Panc1 (cell line): ENCODE results near the gene PPP1CC. TPM values are rescaled to one million over a fixed set of nuclear protein-coding genes. Genes with fewer than 3 reads are reported as not detected.

Experiments used
- ATAC-seq: fragments of 200-7000 bp; cut with Tn5 transposase; 2 replicates; pipeline ENCODE4 v1.9.1; 2020; ENCODE audit warnings: mild to moderate bottlenecking, moderate library complexity
- BruUV-seq: library from RNA; stranded (reverse); fragments of 400-500 nt; replicated peaks from 2 replicates; lab custom pipeline; 2021; lab: Mats Ljungman, UMichigan
- CTCF ChIA-PET: fragments of 300-600 bp; sonication (Branson Sonifier 250); formaldehyde crosslinking; loops from one replicate; lab custom pipeline; 2022; ENCODE audit warnings: antibody characterized with exemption; lab: Charles Lee
- POLR2A ChIA-PET: fragments of 300-600 bp; sonication (Branson Sonifier 250); formaldehyde crosslinking; loops from one replicate; lab custom pipeline; 2022; ENCODE audit warnings: antibody characterized with exemption; lab: Charles Lee
- DNase-seq: peaks from one replicate; pipeline ENCODE4 v3.0.0-alpha.2; 2010; ENCODE audit warnings: low read depth, low spot score
- H3K27ac ChIP-seq: 2 replicates; pipeline ENCODE4 v1.5.1; 2011; ENCODE audit warnings: mild to moderate bottlenecking, low read length, inconsistent platforms
- H3K27me3 ChIP-seq: fragments of 200-500 bp; sonication (Bioruptor generic); 2 replicates; pipeline ENCODE4 v1.6.0; 2014; ENCODE audit warnings: low read length, inconsistent platforms; ENCODE audit not compliant: control insufficient read depth, insufficient read depth
- H3K36me3 ChIP-seq: fragments of 200-500 bp; sonication (Bioruptor generic); 2 replicates; pipeline ENCODE4 v1.5.1; 2014; ENCODE audit warnings: inconsistent platforms, mild to moderate bottlenecking, low read length, moderate library complexity; ENCODE audit not compliant: control insufficient read depth, insufficient read depth
- H3K4me1 ChIP-seq: 2 replicates; pipeline ENCODE4 v1.5.1; 2011; ENCODE audit warnings: inconsistent platforms, mild to moderate bottlenecking, low read length, moderate library complexity; ENCODE audit not compliant: control insufficient read depth, insufficient read depth
- H3K4me3 ChIP-seq, 2 experiments: 2 replicates each; pipeline ENCODE4 v1.5.1; 2011 to 2012; ENCODE audit warnings: low read depth in 2 of 2, low read length in 2 of 2, mild to moderate bottlenecking in 2 of 2, inconsistent platforms in 1 of 2, moderate library complexity in 1 of 2
- H3K9me3 ChIP-seq: fragments of 200-500 bp; sonication (Bioruptor generic); 2 replicates; pipeline ENCODE4 v1.5.1; 2014; ENCODE audit warnings: low read depth, mild to moderate bottlenecking, inconsistent platforms, low read length, moderate library complexity; ENCODE audit not compliant: control insufficient read depth, insufficient read depth
- CTCF ChIP-seq: fragments of 450-650 bp; IDR thresholded peaks from 2 replicates; pipeline ENCODE4 v1.5.1; 2017; ENCODE audit warnings: mild to moderate bottlenecking
- POLR2AphosphoS5 ChIP-seq: IDR thresholded peaks from 2 replicates; pipeline ENCODE4 v1.6.1; 2012; ENCODE audit warnings: mild to moderate bottlenecking, low read depth, low read length, moderate library complexity
- REST ChIP-seq, 2 experiments: IDR thresholded peaks; 2 replicates each; pipeline ENCODE4 v1.6.1; 2011 to 2012; ENCODE audit warnings: low read depth in 2 of 2, control low read depth in 1 of 2, low read length in 1 of 2, mild to moderate bottlenecking in 1 of 2, moderate library complexity in 1 of 2; ENCODE audit not compliant: insufficient read depth in 1 of 2
- SIN3A ChIP-seq: IDR thresholded peaks from 2 replicates; pipeline ENCODE4 v1.6.1; 2012; ENCODE audit warnings: low read depth, mild to moderate bottlenecking, low read length, moderate library complexity, borderline replicate concordance; ENCODE audit not compliant: insufficient read depth
- TCF7L2 ChIP-seq: IDR thresholded peaks from 2 replicates; pipeline ENCODE4 v1.6.1; 2011; ENCODE audit warnings: mild to moderate bottlenecking, low read depth, low read length, inconsistent platforms
- in situ Hi-C: cut with HindIII; loops from 2 replicates; pipeline ENCODE4 v1.10.0; 2016; ENCODE audit warnings: low sequenced_read_pairs, low pct_unique_long_range_greater_than_20kb
- intact Hi-C: fragments of 100-400 bp; cut with micrococcal nuclease; formaldehyde crosslinking; loops from one replicate; pipeline ENCODE4 v1.10.0; 2022; ENCODE audit not compliant: unreplicated experiment
- total RNA-seq: library from RNA; stranded (reverse); gene quantifications from one replicate; pipeline ENCODE4 v1.2.1, GENCODE V29; 2021; ENCODE audit not compliant: unreplicated experiment

PPP1CC gene
- total RNA-seq, 1 experiment from 2014 or later = 219 TPM

- in situ Hi-C loops (no loop called here), intact Hi-C loops (no loop called here)
- no TSS peak for BruUV-seq
- ChIA-PET CTCF (no interaction called here), POLR2A (no interaction called here)
- ATAC-seq (no peak), DNase-seq (no peak)
- H3K4me1 ChIP-seq = no peaks in the 10 kb centered on the region; the same call in 1 of the 2 replicates
- H3K9me3 ChIP-seq = no peaks in the 10 kb centered on the region
- no peaks in the 10 kb centered on the region for H3K36me3 ChIP-seq
- H3K27me3 ChIP-seq = peaks cover 4% of the 10 kb centered on the region
- no peak overlapping the region for H3K27ac ChIP-seq
- TF ChIP-seq TCF7L2 = no peak
- TF ChIP-seq POLR2AphosphoS5 = no peak
- TF ChIP-seq CTCF = no peak
- no peak for TF ChIP-seq SIN3A
- no peak for TF ChIP-seq REST (IDR thresholded peaks at IDR 0.05; ENCODE audit: insufficient read depth in 1 of 2, low read depth in 2 of 2, low read length in 1 of 2)
- no peak overlapping the region for H3K4me3 ChIP-seq
Measured at GRCh38 chr12:110684312-110684836, 58.3 kb downstream of the PPP1CC start.

- ChIA-PET POLR2A (no interaction called here), CTCF (no interaction called here)
- Histone ChIP-seq H3K27ac (no peak overlapping the region), H3K9me3 (no peaks in the 10 kb centered on the region), H3K4me1 (no peaks in the 10 kb centered on the region), H3K36me3 (no peaks in the 10 kb centered on the region), H3K4me3 (no peak overlapping the region), H3K27me3 (peaks cover 4% of the 10 kb centered on the region)
- TF ChIP-seq CTCF (no peak), REST (IDR thresholded peaks at IDR 0.05; ENCODE audit: insufficient read depth in 1 of 2, low read depth in 2 of 2, low read length in 1 of 2) (no peak), POLR2AphosphoS5 (no peak), TCF7L2 (no peak), SIN3A (no peak)
- in situ Hi-C loops = no loop called here
- intact Hi-C loops = no loop called here
- ATAC-seq (no peak), DNase-seq (no peak)
- BruUV-seq = no TSS peak
Measured at GRCh38 chr12:110683888-110684287, 58.8 kb downstream of the PPP1CC start.
